SK-N-SH (cell line): ENCODE results near the gene PYGO2.

Source experiments
- CHD2 ChIP-seq: fragments of 150-350 bp; IDR thresholded peaks from 2 replicates; pipeline ENCODE4 v1.6.1; 2018; ENCODE audit warnings: low read length; ENCODE audit not compliant: partially characterized antibody
- EP300 ChIP-seq, 2 experiments: IDR thresholded peaks; 2 replicates each; pipeline versions ENCODE4 v1.4.0 to v1.6.1; 2012; ENCODE audit warnings: borderline replicate concordance in 1 of 2, low read depth in 1 of 2, low read length in 1 of 2
- EZH2phosphoT487 ChIP-seq: fragments of 200-600 bp; sonication (generic); IDR thresholded peaks from 2 replicates; pipeline ENCODE4 v1.6.1; 2017; ENCODE audit warnings: low read depth, mixed run types, mild to moderate bottlenecking, antibody characterized with exemption, moderate library complexity, borderline replicate concordance
- FOXJ3 ChIP-seq: sonication (generic); formaldehyde crosslinking; IDR thresholded peaks from 2 replicates; pipeline ENCODE4 v1.5.1; 2020; ENCODE audit warnings: mild to moderate bottlenecking, missing genetic modification reagents
- NFIC ChIP-seq: IDR thresholded peaks from 2 replicates; pipeline ENCODE4 v1.4.0; 2012; ENCODE audit warnings: borderline replicate concordance
- REST ChIP-seq: IDR thresholded peaks from 2 replicates; pipeline ENCODE4 v1.6.1; 2012; ENCODE audit warnings: mild to moderate bottlenecking, low read depth, low read length, moderate library complexity
- RFX5 ChIP-seq: IDR thresholded peaks from 2 replicates; pipeline ENCODE4 v1.6.1; 2012; ENCODE audit warnings: mild to moderate bottlenecking, improper control_type of control experiment, low read length
- TAF1 ChIP-seq: IDR thresholded peaks from 2 replicates; pipeline ENCODE4 v1.6.1; 2012; ENCODE audit warnings: low read depth, mild to moderate bottlenecking, low read length, moderate library complexity, borderline replicate concordance
- USF2 ChIP-seq: fragments of 150-350 bp; IDR thresholded peaks from 2 replicates; pipeline ENCODE4 v1.6.1; 2017; ENCODE audit warnings: antibody characterized with exemption, low read length, low read depth, borderline replicate concordance
- TF ChIP-seq, protein P1 (sequence below): IDR thresholded peaks from 2 replicates; pipeline ENCODE4 v1.4.0; 2012; ENCODE audit warnings: low read depth, borderline replicate concordance
- TF ChIP-seq, protein P2 (sequence below): fragments of 200-600 bp; sonication (generic); IDR thresholded peaks from 2 replicates; pipeline ENCODE4 v1.6.1; 2017; ENCODE audit warnings: antibody characterized with exemption, mild to moderate bottlenecking, moderate library complexity

DNA sequence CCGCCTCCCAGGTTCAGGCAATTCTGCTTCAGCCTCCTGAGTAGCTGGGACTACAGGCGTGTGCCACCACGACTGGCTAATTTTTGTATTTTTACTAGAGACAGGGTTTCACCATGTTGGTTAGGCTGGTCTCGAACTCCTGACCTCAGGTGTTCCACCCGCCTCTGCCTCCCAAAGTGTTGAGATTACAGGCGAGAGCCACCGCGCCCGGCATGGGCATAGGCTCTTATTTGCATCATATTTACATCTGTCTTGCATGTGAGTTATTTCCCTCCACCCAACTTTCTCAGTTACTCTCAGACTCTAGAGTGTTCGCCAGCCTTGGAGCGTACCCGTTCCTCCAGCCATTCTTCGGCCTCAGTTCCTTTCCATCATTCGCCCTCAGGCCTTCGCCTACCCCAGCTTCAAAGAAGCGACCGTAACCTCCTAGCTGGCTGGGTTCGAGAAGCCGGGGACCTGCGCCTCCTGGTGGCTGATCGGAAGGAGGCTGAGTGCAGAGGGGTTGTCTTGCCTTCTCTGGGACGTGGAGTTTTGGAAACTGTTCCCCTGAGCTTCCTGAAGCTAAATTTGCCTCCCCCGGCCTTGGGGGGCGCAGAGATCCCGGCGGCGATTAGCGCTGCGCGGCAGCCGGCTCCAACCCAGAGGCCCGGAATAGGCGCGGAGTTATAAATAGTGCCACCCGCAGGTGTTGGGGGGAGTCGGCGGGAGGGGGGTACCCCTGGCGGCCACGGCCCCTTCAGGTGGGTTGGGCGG, 37.4 kb upstream of the PYGO2 start:
- TF ChIP-seq, protein P1, sequence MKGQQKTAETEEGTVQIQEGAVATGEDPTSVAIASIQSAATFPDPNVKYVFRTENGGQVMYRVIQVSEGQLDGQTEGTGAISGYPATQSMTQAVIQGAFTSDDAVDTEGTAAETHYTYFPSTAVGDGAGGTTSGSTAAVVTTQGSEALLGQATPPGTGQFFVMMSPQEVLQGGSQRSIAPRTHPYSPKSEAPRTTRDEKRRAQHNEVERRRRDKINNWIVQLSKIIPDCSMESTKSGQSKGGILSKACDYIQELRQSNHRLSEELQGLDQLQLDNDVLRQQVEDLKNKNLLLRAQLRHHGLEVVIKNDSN, result no peak
- TF ChIP-seq EP300 (IDR thresholded peaks at IDR 0.05; ENCODE audit: borderline replicate concordance in 1 of 2, low read depth in 1 of 2, low read length in 1 of 2) (no peak), RFX5 (no peak), NFIC (no peak), EZH2phosphoT487 (no peak), CHD2 (no peak), REST (no peak), TAF1 (no peak), USF2 (no peak), FOXJ3 (CRISPR knock-in tag) (0 out of 2 replicates have a peak, but pooled peaks have one; percentile 14)
- TF ChIP-seq, protein P2, sequence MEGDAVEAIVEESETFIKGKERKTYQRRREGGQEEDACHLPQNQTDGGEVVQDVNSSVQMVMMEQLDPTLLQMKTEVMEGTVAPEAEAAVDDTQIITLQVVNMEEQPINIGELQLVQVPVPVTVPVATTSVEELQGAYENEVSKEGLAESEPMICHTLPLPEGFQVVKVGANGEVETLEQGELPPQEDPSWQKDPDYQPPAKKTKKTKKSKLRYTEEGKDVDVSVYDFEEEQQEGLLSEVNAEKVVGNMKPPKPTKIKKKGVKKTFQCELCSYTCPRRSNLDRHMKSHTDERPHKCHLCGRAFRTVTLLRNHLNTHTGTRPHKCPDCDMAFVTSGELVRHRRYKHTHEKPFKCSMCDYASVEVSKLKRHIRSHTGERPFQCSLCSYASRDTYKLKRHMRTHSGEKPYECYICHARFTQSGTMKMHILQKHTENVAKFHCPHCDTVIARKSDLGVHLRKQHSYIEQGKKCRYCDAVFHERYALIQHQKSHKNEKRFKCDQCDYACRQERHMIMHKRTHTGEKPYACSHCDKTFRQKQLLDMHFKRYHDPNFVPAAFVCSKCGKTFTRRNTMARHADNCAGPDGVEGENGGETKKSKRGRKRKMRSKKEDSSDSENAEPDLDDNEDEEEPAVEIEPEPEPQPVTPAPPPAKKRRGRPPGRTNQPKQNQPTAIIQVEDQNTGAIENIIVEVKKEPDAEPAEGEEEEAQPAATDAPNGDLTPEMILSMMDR, result peak; percentile 97
